IMR-90 (cell line): Measurements from ENCODE around the gene TIMM21. TPM values are rescaled to one million over a fixed set of nuclear protein-coding genes. Genes with fewer than 3 reads are reported as not detected.

Experiments
- ATAC-seq: fragments of 200-7000 bp; cut with Tn5 transposase; 2 replicates; pipeline ENCODE4 v1.9.1; 2020; ENCODE audit warnings: low read depth, mild to moderate bottlenecking, moderate library complexity
- BruUV-seq: library from RNA; stranded (reverse); fragments of 400-500 nt; replicated peaks from 2 replicates; lab custom pipeline; 2021; lab: Mats Ljungman, UMichigan
- CTCF ChIA-PET: fragments of 300-600 bp; formaldehyde crosslinking; extraction: SDS; loops from one replicate; lab custom pipeline; 2021; ENCODE audit warnings: antibody characterized with exemption; lab: Yijun Ruan, JAX
- POLR2A ChIA-PET: fragments of 300-600 bp; sonication (Branson Sonifier 250); formaldehyde crosslinking; loops from one replicate; lab custom pipeline; 2022; ENCODE audit warnings: antibody characterized with exemption; ENCODE audit not compliant: unreplicated experiment; lab: Charles Lee
- DNase-seq: peaks from one replicate; pipeline ENCODE4 v3.0.0; 2013
- H2AFZ ChIP-seq: replicated peaks from 2 replicates; pipeline ENCODE3; 2013; ENCODE audit warnings: low read length, mild to moderate bottlenecking; ENCODE audit not compliant: poor library complexity
- H2AK5ac ChIP-seq: 2 replicates; pipeline ENCODE4 v1.6.1; 2013; ENCODE audit warnings: low read depth, low read length, inconsistent platforms
- H2AK9ac ChIP-seq: replicated peaks from 2 replicates; pipeline ENCODE3; 2013; ENCODE audit warnings: mild to moderate bottlenecking, low read depth, low read length, moderate library complexity; ENCODE audit not compliant: poor library complexity
- H2BK120ac ChIP-seq: 2 replicates; pipeline ENCODE4 v1.6.1; 2013; ENCODE audit warnings: low read depth, low read length, inconsistent platforms
- H2BK15ac ChIP-seq: 3 replicates; pipeline ENCODE4 v1.6.1; 2013; ENCODE audit warnings: low read depth, low read length, inconsistent platforms
- H2BK20ac ChIP-seq: 2 replicates; pipeline ENCODE4 v1.6.1; 2013; ENCODE audit warnings: low read depth, mild to moderate bottlenecking, inconsistent platforms, low read length, moderate library complexity
- H2BK5ac ChIP-seq: 2 replicates; pipeline ENCODE4 v1.6.1; 2013; ENCODE audit warnings: mild to moderate bottlenecking, low read depth, low read length, inconsistent platforms; ENCODE audit not compliant: poor library complexity, severe bottlenecking
- H3K14ac ChIP-seq: replicated peaks from 2 replicates; pipeline ENCODE4 v1.6.1; 2013; ENCODE audit warnings: low read depth, low read length, inconsistent platforms
- H3K18ac ChIP-seq: 2 replicates; pipeline ENCODE4 v1.6.1; 2013; ENCODE audit warnings: low read depth, low read length, control low read depth
- H3K23ac ChIP-seq: 2 replicates; pipeline ENCODE4 v1.6.1; 2013; ENCODE audit warnings: low read depth, low read length, inconsistent platforms
- H3K27ac ChIP-seq: 2 replicates; pipeline ENCODE4 v1.5.1; 2013; ENCODE audit warnings: mild to moderate bottlenecking, control low read depth, low read length; ENCODE audit not compliant: insufficient read depth
- H3K27me3 ChIP-seq: 2 replicates; pipeline ENCODE4 v1.6.1; 2013; ENCODE audit warnings: low read length; ENCODE audit not compliant: control insufficient read depth, insufficient read depth
- H3K36me3 ChIP-seq: 2 replicates; pipeline ENCODE4 v1.6.1; 2013; ENCODE audit warnings: low read length, mixed read lengths; ENCODE audit not compliant: control insufficient read depth, insufficient read depth
- H3K4ac ChIP-seq: 2 replicates; pipeline ENCODE4 v1.6.1; 2013; ENCODE audit warnings: low read depth, low read length, inconsistent platforms
- H3K4me1 ChIP-seq: 2 replicates; pipeline ENCODE4 v1.6.1; 2013; ENCODE audit warnings: low read length, mixed read lengths; ENCODE audit not compliant: control insufficient read depth, insufficient read depth
- H3K4me2 ChIP-seq: 2 replicates; pipeline ENCODE4 v1.6.1; 2013; ENCODE audit warnings: low read depth, mild to moderate bottlenecking, control low read depth, low read length, moderate library complexity
- H3K4me3 ChIP-seq: 2 replicates; pipeline ENCODE4 v1.5.1; 2013; ENCODE audit warnings: low read depth, mild to moderate bottlenecking, control low read depth, low read length, moderate library complexity; ENCODE audit not compliant: insufficient read depth
- H3K56ac ChIP-seq: 2 replicates; pipeline ENCODE4 v1.6.1; 2013; ENCODE audit warnings: low read length, inconsistent platforms; ENCODE audit not compliant: insufficient read depth; ENCODE audit errors: extremely low read depth
- H3K79me1 ChIP-seq, 2 experiments: 2 replicates each; pipeline ENCODE4 v1.6.1; 2013; ENCODE audit warnings: low read length in 2 of 2, inconsistent platforms in 1 of 2, low read depth in 1 of 2
- H3K9ac ChIP-seq: 2 replicates; pipeline ENCODE4 v1.6.1; 2013; ENCODE audit warnings: low read depth, low read length, control low read depth
- H3K9me1 ChIP-seq: 2 replicates; pipeline ENCODE4 v1.6.1; 2013; ENCODE audit warnings: low read length, inconsistent platforms; ENCODE audit not compliant: insufficient read depth
- H3K9me3 ChIP-seq: 2 replicates; pipeline ENCODE4 v1.6.1; 2013; ENCODE audit warnings: low read length; ENCODE audit not compliant: control insufficient read depth, insufficient read depth
- H4K20me1 ChIP-seq: 2 replicates; pipeline ENCODE4 v1.6.1; 2013; ENCODE audit warnings: low read length, inconsistent platforms; ENCODE audit not compliant: insufficient read depth
- H4K5ac ChIP-seq: 2 replicates; pipeline ENCODE4 v1.6.1; 2013; ENCODE audit warnings: mild to moderate bottlenecking, low read depth, low read length, control low read depth
- H4K8ac ChIP-seq, 2 experiments: 2 replicates each; pipeline ENCODE4 v1.6.1; 2013; ENCODE audit warnings: low read depth in 2 of 2, low read length in 2 of 2, control low read depth in 1 of 2, inconsistent platforms in 1 of 2
- H4K91ac ChIP-seq: 2 replicates; pipeline ENCODE4 v1.6.1; 2013; ENCODE audit warnings: low read depth, low read length, inconsistent platforms; ENCODE audit not compliant: insufficient read depth
- CEBPB ChIP-seq: IDR thresholded peaks from 2 replicates; pipeline ENCODE4 v1.6.1; 2012; ENCODE audit warnings: low read depth, low read length, improper control_type of control experiment
- CHD1 ChIP-seq: IDR thresholded peaks from 2 replicates; pipeline ENCODE4 v1.6.1; 2012; ENCODE audit warnings: low read depth, low read length, improper control_type of control experiment
- MAFK ChIP-seq: IDR thresholded peaks from 2 replicates; pipeline ENCODE4 v1.6.1; 2012; ENCODE audit warnings: low read depth, low read length, improper control_type of control experiment
- MAZ ChIP-seq: IDR thresholded peaks from 2 replicates; pipeline ENCODE4 v1.6.1; 2012; ENCODE audit warnings: low read depth, mild to moderate bottlenecking, low read length, improper control_type of control experiment, moderate library complexity, borderline replicate concordance
- MXI1 ChIP-seq: IDR thresholded peaks from 2 replicates; pipeline ENCODE4 v1.6.1; 2012; ENCODE audit warnings: low read depth, mild to moderate bottlenecking, low read length, moderate library complexity, borderline replicate concordance
- POLR2A ChIP-seq: IDR thresholded peaks from 2 replicates; pipeline ENCODE4 v1.6.1; 2012; ENCODE audit warnings: mild to moderate bottlenecking, low read depth, low read length
- RAD21 ChIP-seq: IDR thresholded peaks from 2 replicates; pipeline ENCODE4 v1.6.1; 2012; ENCODE audit warnings: low read length, improper control_type of control experiment
- RCOR1 ChIP-seq: IDR thresholded peaks from 2 replicates; pipeline ENCODE4 v1.6.1; 2012; ENCODE audit warnings: mild to moderate bottlenecking, low read length, improper control_type of control experiment; ENCODE audit not compliant: insufficient replicate concordance
- SMC3 ChIP-seq: fragments of 150-350 bp; IDR thresholded peaks from 2 replicates; pipeline ENCODE4 v1.6.1; 2016; ENCODE audit warnings: low read depth, mild to moderate bottlenecking, antibody characterized with exemption, low read length, moderate library complexity
- WGBS, 2 experiments: methylation state at CpG; one replicate each; pipeline versions ENCODE4 v1.1.5 to v1.1.7; 2013; ENCODE audit warnings: missing lambda C conversion rate in 2 of 2; ENCODE audit not compliant: insufficient read length in 1 of 2; ENCODE audit errors: extremely low coverage in 2 of 2; 5-methylcytosine and 5-hydroxymethylcytosine counted together
- dilution Hi-C: fragments of 300-500 bp; cut with HindIII; formaldehyde crosslinking; loops from one replicate; pipeline ENCODE4 v1.14.3; 2018; ENCODE audit warnings: low sequenced_read_pairs; ENCODE audit not compliant: unreplicated experiment
- in situ Hi-C: fragments of 300-500 bp; cut with MboI; formaldehyde crosslinking; loops from 3 replicates; pipeline ENCODE4 v1.14.3; 2019; ENCODE audit warnings: low sequenced_read_pairs, inconsistent platforms, mixed read lengths
- intact Hi-C: fragments of 100-400 bp; cut with micrococcal nuclease; formaldehyde crosslinking; loops from 2 replicates; pipeline ENCODE4 v1.10.0; 2022
- polyA plus RNA-seq, 3 experiments: library from polyadenylated mRNA; depleted of rRNA; stranded (reverse); fragments of >200 nt; gene quantifications; 2 replicates each; pipeline ENCODE4 v1.2.3, GENCODE V29; 2012; ENCODE audit warnings: low replicate concordance in 1 of 3
- total RNA-seq: library from RNA; depleted of rRNA; stranded (reverse); fragments of >200 nt; gene quantifications from 2 replicates; pipeline ENCODE4 v1.2.3, GENCODE V29; 2012
- TF ChIP-seq, protein P1 (sequence below): fragments of 150-350 bp; IDR thresholded peaks from 2 replicates; pipeline ENCODE4 v1.6.1; 2017; ENCODE audit warnings: mild to moderate bottlenecking, antibody characterized with exemption, low read length, low read depth
- TF ChIP-seq, protein P2 (sequence below): conservative IDR thresholded peaks from 2 replicates; pipeline ENCODE4 v1.5.1; 2012; ENCODE audit warnings: mild to moderate bottlenecking, low read depth, low read length, improper control_type of control experiment

Gene TIMM21
- total and polyA plus RNA-seq, 2 of the 4 experiments (the other 2 are of a cell fraction), result 42.8 to 52.7 TPM

- peak overlapping the region; percentile 9 to 78; a peak in 3 of 4 replicates for H4K8ac ChIP-seq
- peaks cover 0 to 2% of the 10 kb centered on the region in 2 experiments; a peak in 1 of 4 replicates for H3K79me1 ChIP-seq
- H3K4me3 ChIP-seq, result no peak overlapping the region
- peak overlapping the region; percentile 95 for H2BK5ac ChIP-seq
- no peaks in the 10 kb centered on the region for H3K9me3 ChIP-seq
- peak overlapping the region; percentile 74; the same call in 1 of the 2 replicates for H3K4ac ChIP-seq
- peak overlapping the region; percentile 72 for H3K23ac ChIP-seq
- H2BK15ac ChIP-seq, result peak overlapping the region; percentile 68; the same call in 2 of the 3 replicates
- H2AK9ac ChIP-seq, result no peak overlapping the region
- ChIA-PET CTCF (interaction anchor here (0.7 to 1.4 kb wide), 3 partner anchors 23 to 57 kb away, joined by 3 to 5 read pairs (median 4); no protein-coding TSS in a partner anchor), POLR2A (no interaction called here)
- peak overlapping the region; percentile 85; the same call in 1 of the 2 replicates for H3K18ac ChIP-seq
- peak overlapping the region; percentile 24; the same call in 1 of the 2 replicates for H3K9ac ChIP-seq
- no TSS peak for BruUV-seq
- H2BK120ac ChIP-seq, result peak overlapping the region; percentile 93
- no peak overlapping the region for H2AK5ac ChIP-seq
- peak; percentile 46 for ATAC-seq
- H2BK20ac ChIP-seq, result peak overlapping the region; percentile 91
- H3K56ac ChIP-seq, result no peak overlapping the region
- H2AFZ ChIP-seq, result no peak overlapping the region
- intact Hi-C loops, result no loop called here
- no peaks in the 10 kb centered on the region for H4K20me1 ChIP-seq
- DNase-seq, result peak; percentile 23
- no peaks in the 10 kb centered on the region for H3K36me3 ChIP-seq
- no CpG with 5 or more reads among the region's 2 CpGs for WGBS, 2 experiments
- TF ChIP-seq, protein P1, sequence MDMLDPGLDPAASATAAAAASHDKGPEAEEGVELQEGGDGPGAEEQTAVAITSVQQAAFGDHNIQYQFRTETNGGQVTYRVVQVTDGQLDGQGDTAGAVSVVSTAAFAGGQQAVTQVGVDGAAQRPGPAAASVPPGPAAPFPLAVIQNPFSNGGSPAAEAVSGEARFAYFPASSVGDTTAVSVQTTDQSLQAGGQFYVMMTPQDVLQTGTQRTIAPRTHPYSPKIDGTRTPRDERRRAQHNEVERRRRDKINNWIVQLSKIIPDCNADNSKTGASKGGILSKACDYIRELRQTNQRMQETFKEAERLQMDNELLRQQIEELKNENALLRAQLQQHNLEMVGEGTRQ, result no peak
- TF ChIP-seq MXI1 (no peak), RCOR1 (no peak), CHD1 (no peak), POLR2A (no peak), RAD21 (no peak), MAZ (no peak), MAFK (no peak), CEBPB (no peak), SMC3 (no peak)
- TF ChIP-seq, protein P2, sequence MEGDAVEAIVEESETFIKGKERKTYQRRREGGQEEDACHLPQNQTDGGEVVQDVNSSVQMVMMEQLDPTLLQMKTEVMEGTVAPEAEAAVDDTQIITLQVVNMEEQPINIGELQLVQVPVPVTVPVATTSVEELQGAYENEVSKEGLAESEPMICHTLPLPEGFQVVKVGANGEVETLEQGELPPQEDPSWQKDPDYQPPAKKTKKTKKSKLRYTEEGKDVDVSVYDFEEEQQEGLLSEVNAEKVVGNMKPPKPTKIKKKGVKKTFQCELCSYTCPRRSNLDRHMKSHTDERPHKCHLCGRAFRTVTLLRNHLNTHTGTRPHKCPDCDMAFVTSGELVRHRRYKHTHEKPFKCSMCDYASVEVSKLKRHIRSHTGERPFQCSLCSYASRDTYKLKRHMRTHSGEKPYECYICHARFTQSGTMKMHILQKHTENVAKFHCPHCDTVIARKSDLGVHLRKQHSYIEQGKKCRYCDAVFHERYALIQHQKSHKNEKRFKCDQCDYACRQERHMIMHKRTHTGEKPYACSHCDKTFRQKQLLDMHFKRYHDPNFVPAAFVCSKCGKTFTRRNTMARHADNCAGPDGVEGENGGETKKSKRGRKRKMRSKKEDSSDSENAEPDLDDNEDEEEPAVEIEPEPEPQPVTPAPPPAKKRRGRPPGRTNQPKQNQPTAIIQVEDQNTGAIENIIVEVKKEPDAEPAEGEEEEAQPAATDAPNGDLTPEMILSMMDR, result no peak
- peak overlapping the region; percentile 85 for H3K14ac ChIP-seq
- peaks cover 4% of the 10 kb centered on the region; the same call in 1 of the 2 replicates for H3K9me1 ChIP-seq
- H4K5ac ChIP-seq, result peak overlapping the region; percentile 42
- H3K27ac ChIP-seq, result peak overlapping the region; percentile 22; the same call in 1 of the 2 replicates
- in situ Hi-C loops, result no loop called here
- H4K91ac ChIP-seq, result peak overlapping the region; percentile 54; the same call in 1 of the 2 replicates
- peaks cover 22% of the 10 kb centered on the region for H3K4me1 ChIP-seq
- no peaks in the 10 kb centered on the region for H3K27me3 ChIP-seq
- dilution Hi-C loops, result no loop called here
- H3K4me2 ChIP-seq, result peak overlapping the region; percentile 23; the same call in 1 of the 2 replicates
These were observed 8.9 kb upstream of the TIMM21 start for GRCh38 chr18:74139411-74139810.
